Neural cell (in vitro differentiated cells): ENCODE results near the gene TRPC4AP.

Experiments used
- CTCF ChIP-seq: fragments of 450-650 bp; IDR thresholded peaks from 2 replicates; pipeline ENCODE4 v1.5.1; 2014; ENCODE audit warnings: antibody characterized with exemption, mild to moderate bottlenecking, moderate library complexity; ENCODE audit not compliant: poor library complexity, severe bottlenecking
- POLR2AphosphoS5 ChIP-seq: IDR thresholded peaks from 2 replicates; pipeline ENCODE4 v1.6.1; 2012
- REST ChIP-seq: IDR thresholded peaks from 2 replicates; pipeline ENCODE4 v1.6.1; 2012; ENCODE audit warnings: borderline replicate concordance

GRCh38 chr20:35001596-35002362 is 90.8 kb downstream of the TRPC4AP start:
- TF ChIP-seq CTCF (no peak), POLR2AphosphoS5 (no peak), REST (no peak)
